Activated CD4-positive, CD25-positive, alpha-beta regulatory T cell treated with anti-CD3 and anti-CD28 coated beads, Interleukin-2, amount 50 U/mL, for 24 hours (primary cell): ENCODE measurements around the gene MMP24OS.
"Not testable (repeated sequence)": the region's sequence is repeated elsewhere in the genome, so short reads cannot be mapped to it uniquely, and the experiment has no call there.

Source experiments
- ATAC-seq, 2 donors: fragments of 150-1000 bp; cut with Tn5 transposase; one replicate each; pipeline ENCODE4 v1.10.0; 2021; ENCODE audit warnings: mild to moderate bottlenecking in 1 of 2, moderate library complexity in 1 of 2

The MMP24OS gene

GRCh38 chr20:35277531-35278395 lies at the start of gene MMP24OS:
TSS of gene MMP24OS (minus strand) at chr20:35278122. CDS start at chr20:35277929, 193 bp downstream.
- ATAC-seq: peak; percentile 94 to 95

- no peak for ATAC-seq
These were observed 49.4 kb upstream of the MMP24OS start for GRCh38 chr20:35327074-35327976.

- ATAC-seq: no peak
These were observed 48.8 kb upstream of the MMP24OS start for GRCh38 chr20:35326740-35327073.

- ATAC-seq: no peak
These were observed 48.3 kb upstream of the MMP24OS start for GRCh38 chr20:35326021-35326739.

- ATAC-seq: no peak
These were observed 47.5 kb upstream of the MMP24OS start for GRCh38 chr20:35325401-35325800.

GRCh38 chr20:35320396-35321126 lies 42.6 kb upstream of the MMP24OS start:
- ATAC-seq: no peak

GRCh38 chr20:35319871-35320197 lies 41.9 kb upstream of the MMP24OS start:
- no peak for ATAC-seq

- ATAC-seq: peak in 1 of 2 donors; percentile 58
These were observed 41.4 kb upstream of the MMP24OS start for GRCh38 chr20:35319192-35319870.

- ATAC-seq: peak in 1 of 2 donors; percentile 26
These were observed 40.7 kb upstream of the MMP24OS start for GRCh38 chr20:35318502-35319157.

GRCh38 chr20:35317416-35318210 lies 39.7 kb upstream of the MMP24OS start:
- ATAC-seq: no peak

GRCh38 chr20:35316086-35316485 lies 38.2 kb upstream of the MMP24OS start:
- ATAC-seq: no peak

GRCh38 chr20:35315632-35316020 lies 37.7 kb upstream of the MMP24OS start:
- not testable (repeated sequence) for ATAC-seq

- ATAC-seq: no peak
These were observed 37.1 kb upstream of the MMP24OS start for GRCh38 chr20:35314816-35315631.

- peak; percentile 12 to 61 for ATAC-seq
These were observed 34.4 kb upstream of the MMP24OS start for GRCh38 chr20:35312318-35312717.

- ATAC-seq: peak; percentile 8 to 9
These were observed 33.9 kb upstream of the MMP24OS start for GRCh38 chr20:35311822-35312221.

GRCh38 chr20:35311409-35311808 lies 33.5 kb upstream of the MMP24OS start:
- peak; percentile 90 to 91 for ATAC-seq

GRCh38 chr20:35307666-35308653 lies 30.0 kb upstream of the MMP24OS start:
- ATAC-seq: no peak

GRCh38 chr20:35306931-35307517 lies 29.1 kb upstream of the MMP24OS start:
- ATAC-seq: no peak
